ENCODE measurements around the gene KIF2A. TPM values are rescaled to one million over a fixed set of nuclear protein-coding genes. Genes with fewer than 3 reads are reported as not detected.

KIF2A gene
- total RNA-seq, 1 experiment from 2014 or later = 81.4 TPM

DNA sequence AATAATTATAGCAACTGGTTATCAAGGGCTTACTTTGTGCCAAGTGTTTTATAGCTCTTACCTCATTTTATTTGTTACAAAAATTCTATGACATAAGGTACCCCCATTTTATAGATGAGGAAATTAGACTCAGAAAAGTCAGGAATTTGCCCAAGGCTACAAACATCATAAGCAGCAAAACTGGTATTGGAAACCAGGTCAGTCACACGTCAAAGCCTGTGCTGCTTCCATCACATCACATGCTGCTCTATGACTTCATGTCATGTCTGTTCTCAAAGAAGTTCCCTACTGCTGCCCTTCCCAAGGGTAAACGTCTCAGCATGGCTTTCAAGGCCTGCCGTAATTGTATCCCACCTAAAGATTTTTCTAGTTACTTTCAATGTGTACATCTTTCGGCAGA is 6.9 kb upstream of the KIF2A start:
- intact Hi-C loops (cut with micrococcal nuclease; ENCODE audit: unreplicated experiment) = no loop called here
- no peak for TF ChIP-seq CTCF (IDR thresholded peaks at IDR 0.05; ENCODE audit: unreplicated experiment)
- no TSS peak for BruUV-seq (replicated peaks)

DNA sequence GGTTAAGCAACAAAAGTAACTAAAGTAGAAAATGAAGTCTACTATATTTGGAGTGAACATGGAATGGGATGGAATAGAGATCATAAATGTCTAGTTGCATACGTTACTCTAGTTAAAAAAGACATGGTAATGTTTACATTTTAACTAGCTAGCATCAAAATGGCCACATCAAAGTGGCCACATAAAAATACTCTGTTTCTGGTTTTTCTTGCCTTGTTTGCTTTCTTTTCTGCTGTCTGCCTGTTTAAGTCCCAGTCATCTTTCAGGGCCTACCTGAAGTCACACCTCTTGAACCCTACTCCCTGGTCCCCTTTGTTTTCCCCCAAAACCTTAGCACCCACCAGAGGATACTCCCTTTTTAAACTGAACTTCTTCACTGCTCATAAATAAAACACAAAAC is 6.4 kb upstream of the KIF2A start:
- intact Hi-C loops (cut with micrococcal nuclease; ENCODE audit: unreplicated experiment) = no loop called here
- TF ChIP-seq CTCF (IDR thresholded peaks at IDR 0.05; ENCODE audit: unreplicated experiment) = no peak

More for the DNA sequence above, 6.9 kb upstream of the KIF2A start:
- no peaks in the 10 kb centered on the region for H3K36me3 Mint-ChIP-seq (ENCODE audit: insufficient read depth, unreplicated experiment)
- no peak overlapping the region for H3K27ac Mint-ChIP-seq (ENCODE audit: unreplicated experiment)
- H3K9me3 Mint-ChIP-seq (ENCODE audit: low read depth, unreplicated experiment) = no peaks in the 10 kb centered on the region
- CTCF ChIA-PET = no interaction called here
- H3K27me3 Mint-ChIP-seq (ENCODE audit: unreplicated experiment) = no peaks in the 10 kb centered on the region
- no peak overlapping the region for H3K4me3 Mint-ChIP-seq (ENCODE audit: low read depth, unreplicated experiment)
- H3K4me1 Mint-ChIP-seq (ENCODE audit: low read depth, unreplicated experiment) = peaks cover 6% of the 10 kb centered on the region
- DNase-seq = no peak

DNA sequence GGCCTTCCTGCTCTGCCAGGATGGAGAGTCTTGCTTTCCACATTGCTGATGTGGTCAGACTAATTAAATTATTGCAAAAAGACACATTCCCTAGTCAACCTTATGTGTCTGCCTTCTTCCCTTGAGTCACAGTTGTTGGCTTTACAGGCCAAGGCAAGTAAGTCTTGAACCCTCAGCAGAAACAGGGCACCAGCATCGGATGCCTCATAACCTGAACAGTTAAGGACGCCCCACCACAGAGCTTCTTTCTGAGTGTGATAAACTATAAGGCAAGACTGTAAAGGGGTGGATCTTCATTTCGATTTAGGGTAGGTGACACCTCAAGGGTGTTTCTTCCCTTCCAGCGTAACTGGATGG is 670 bp upstream of the KIF2A start:
- no peak overlapping the region for H3K27ac Mint-ChIP-seq (ENCODE audit: unreplicated experiment)
- H3K9me3 Mint-ChIP-seq (ENCODE audit: low read depth, unreplicated experiment) = no peaks in the 10 kb centered on the region
- no peaks in the 10 kb centered on the region for H3K27me3 Mint-ChIP-seq (ENCODE audit: unreplicated experiment)
- H3K4me1 Mint-ChIP-seq (ENCODE audit: low read depth, unreplicated experiment) = peaks cover 18% of the 10 kb centered on the region
- peak overlapping the region; percentile 87 for H3K4me3 Mint-ChIP-seq (ENCODE audit: low read depth, unreplicated experiment)
- H3K36me3 Mint-ChIP-seq (ENCODE audit: insufficient read depth, unreplicated experiment) = peaks cover 34% of the 10 kb centered on the region
- TF ChIP-seq CTCF (IDR thresholded peaks at IDR 0.05; ENCODE audit: unreplicated experiment) = no peak
- CTCF ChIA-PET = interaction anchor here (1.3 kb wide), 1 partner anchor 37 kb away, joined by 4 read pairs; no protein-coding TSS in a partner anchor
- BruUV-seq (replicated peaks) = TSS peak; percentile 77
- DNase-seq = no peak
- intact Hi-C loops (cut with micrococcal nuclease; ENCODE audit: unreplicated experiment) = loop anchor here (2.0 to 5.0 kb wide), 2 partner anchors 29 to 38 kb away; no protein-coding TSS in a partner anchor

More for the DNA sequence above, 6.4 kb upstream of the KIF2A start:
- Mint-ChIP-seq H3K36me3 (ENCODE audit: insufficient read depth, unreplicated experiment) (no peaks in the 10 kb centered on the region), H3K9me3 (ENCODE audit: low read depth, unreplicated experiment) (no peaks in the 10 kb centered on the region), H3K4me3 (ENCODE audit: low read depth, unreplicated experiment) (no peak overlapping the region), H3K27me3 (ENCODE audit: unreplicated experiment) (no peaks in the 10 kb centered on the region), H3K27ac (ENCODE audit: unreplicated experiment) (no peak overlapping the region), H3K4me1 (ENCODE audit: low read depth, unreplicated experiment) (peaks cover 6% of the 10 kb centered on the region)
- no TSS peak for BruUV-seq (replicated peaks)
- DNase-seq = no peak
- CTCF ChIA-PET = no interaction called here

GRCh38 chr5:62306323-62306895 is 403 bp downstream of the KIF2A start:
- BruUV-seq (replicated peaks) = no TSS peak
- Mint-ChIP-seq H3K27ac (ENCODE audit: unreplicated experiment) (peak overlapping the region; percentile 66), H3K9me3 (ENCODE audit: low read depth, unreplicated experiment) (no peaks in the 10 kb centered on the region), H3K4me1 (ENCODE audit: low read depth, unreplicated experiment) (peaks cover 28% of the 10 kb centered on the region), H3K36me3 (ENCODE audit: insufficient read depth, unreplicated experiment) (peaks cover 34% of the 10 kb centered on the region), H3K4me3 (ENCODE audit: low read depth, unreplicated experiment) (peak overlapping the region; percentile 87), H3K27me3 (ENCODE audit: unreplicated experiment) (no peaks in the 10 kb centered on the region)
- DNase-seq = peak; percentile 42
- intact Hi-C loops (cut with micrococcal nuclease; ENCODE audit: unreplicated experiment) = loop anchor here (2.0 to 5.0 kb wide), 2 partner anchors 39 to 48 kb away; no protein-coding TSS in a partner anchor
- no peak for TF ChIP-seq CTCF (IDR thresholded peaks at IDR 0.05; ENCODE audit: unreplicated experiment)
- CTCF ChIA-PET = interaction anchor here (0.9 to 1.3 kb wide), 2 partner anchors 38 to 83 kb away, joined by 3 to 4 read pairs; no protein-coding TSS in a partner anchor
